Left ventricle myocardium inferior (tissue), 1 donor: Measurements from ENCODE around the gene CFAP45. TPM values are rescaled to one million over a fixed set of nuclear protein-coding genes. Genes with fewer than 3 reads are reported as not detected.
"Not testable (repeated sequence)": the region's sequence is repeated elsewhere in the genome, so short reads cannot be mapped to it uniquely, and the experiment has no call there.

Experiments
- DNase-seq: peaks from one replicate; pipeline ENCODE4 v3.0.0-alpha.2; 2020
- H3K27ac ChIP-seq: fragments of 200-600 bp; replicated peaks from 2 replicates; pipeline ENCODE4 v1.8.0; 2021
- H3K27me3 ChIP-seq: fragments of 200-600 bp; 2 replicates; pipeline ENCODE4 v1.8.0; 2021; ENCODE audit warnings: low read depth
- H3K36me3 ChIP-seq: fragments of 200-600 bp; 2 replicates; pipeline ENCODE4 v1.8.0; 2021
- H3K4me1 ChIP-seq: fragments of 200-600 bp; 2 replicates; pipeline ENCODE4 v1.8.0; 2021
- H3K4me3 ChIP-seq: fragments of 200-600 bp; 2 replicates; pipeline ENCODE4 v1.8.0; 2021; ENCODE audit warnings: mild to moderate bottlenecking, moderate library complexity
- H3K9me3 ChIP-seq: fragments of 200-600 bp; replicated peaks from 2 replicates; pipeline ENCODE4 v1.8.0; 2021
- intact Hi-C: fragments of 100-400 bp; cut with micrococcal nuclease; formaldehyde crosslinking; loops from one replicate; pipeline ENCODE4 v1.11.0; 2022
- total RNA-seq: library from RNA; stranded (reverse); fragmentation: NEBNext Ultra II Directional; extraction: Animal tissue kit (Norgen Biotek cat#: 25700); gene quantifications from one replicate; pipeline ENCODE4 v1.2.1, GENCODE V29; 2021
- TF ChIP-seq, protein P1 (sequence below): fragments of 200-600 bp; IDR thresholded peaks from 2 replicates; pipeline ENCODE4 v1.8.0; 2021; ENCODE audit warnings: antibody characterized with exemption, mild to moderate bottlenecking, borderline replicate concordance
- donor health status: DM: no; HTN: yes; CAD: no; lungs with severe emphysema.

The CFAP45 gene
- total RNA-seq, 1 donor from 2014 or later, result 1.1 TPM

GRCh38 chr1:159908031-159908940 lies 8.3 kb upstream of the CFAP45 start:
- Histone ChIP-seq H3K4me1 (peaks cover 28% of the 10 kb centered on the region), H3K27ac (no peak overlapping the region), H3K36me3 (no peaks in the 10 kb centered on the region), H3K27me3 (no peaks in the 10 kb centered on the region), H3K4me3 (no peak overlapping the region), H3K9me3 (peaks cover 13% of the 10 kb centered on the region)
- intact Hi-C loops, result no loop called here
- TF ChIP-seq, protein P1, sequence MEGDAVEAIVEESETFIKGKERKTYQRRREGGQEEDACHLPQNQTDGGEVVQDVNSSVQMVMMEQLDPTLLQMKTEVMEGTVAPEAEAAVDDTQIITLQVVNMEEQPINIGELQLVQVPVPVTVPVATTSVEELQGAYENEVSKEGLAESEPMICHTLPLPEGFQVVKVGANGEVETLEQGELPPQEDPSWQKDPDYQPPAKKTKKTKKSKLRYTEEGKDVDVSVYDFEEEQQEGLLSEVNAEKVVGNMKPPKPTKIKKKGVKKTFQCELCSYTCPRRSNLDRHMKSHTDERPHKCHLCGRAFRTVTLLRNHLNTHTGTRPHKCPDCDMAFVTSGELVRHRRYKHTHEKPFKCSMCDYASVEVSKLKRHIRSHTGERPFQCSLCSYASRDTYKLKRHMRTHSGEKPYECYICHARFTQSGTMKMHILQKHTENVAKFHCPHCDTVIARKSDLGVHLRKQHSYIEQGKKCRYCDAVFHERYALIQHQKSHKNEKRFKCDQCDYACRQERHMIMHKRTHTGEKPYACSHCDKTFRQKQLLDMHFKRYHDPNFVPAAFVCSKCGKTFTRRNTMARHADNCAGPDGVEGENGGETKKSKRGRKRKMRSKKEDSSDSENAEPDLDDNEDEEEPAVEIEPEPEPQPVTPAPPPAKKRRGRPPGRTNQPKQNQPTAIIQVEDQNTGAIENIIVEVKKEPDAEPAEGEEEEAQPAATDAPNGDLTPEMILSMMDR, result no peak
- DNase-seq, result no peak

GRCh38 chr1:159906960-159907359 lies 7.0 kb upstream of the CFAP45 start:
- Histone ChIP-seq H3K27ac (no peak overlapping the region), H3K4me3 (no peak overlapping the region), H3K4me1 (peaks cover 18% of the 10 kb centered on the region), H3K9me3 (peaks cover 13% of the 10 kb centered on the region), H3K27me3 (no peaks in the 10 kb centered on the region), H3K36me3 (no peaks in the 10 kb centered on the region)
- DNase-seq, result no peak
- TF ChIP-seq, protein P1, result no peak
- intact Hi-C loops, result no loop called here

DNA sequence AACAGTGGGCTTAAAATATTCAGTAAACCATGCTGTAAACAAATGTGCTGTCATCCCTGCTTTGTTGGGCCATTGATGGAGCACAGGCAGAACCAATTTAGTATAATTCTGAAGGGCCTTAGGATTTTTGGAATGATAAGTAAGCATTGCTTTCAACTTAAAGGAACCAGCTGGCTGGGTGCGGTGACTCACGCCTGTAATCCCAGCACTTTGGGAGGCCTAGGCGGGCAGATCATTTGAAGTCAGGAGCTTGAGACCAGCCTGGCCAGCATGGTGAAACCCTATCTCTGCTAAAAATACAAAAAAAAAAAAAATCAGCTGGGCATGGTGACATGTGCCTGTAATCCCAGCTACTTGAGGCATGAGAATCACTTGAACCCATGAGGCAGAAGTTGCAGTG lies 4.1 kb upstream of the CFAP45 start:
- H3K4me1 ChIP-seq, result peaks cover 19% of the 10 kb centered on the region
- H3K4me3 ChIP-seq, H3K27me3 ChIP-seq, H3K27ac ChIP-seq, DNase-seq, H3K36me3 ChIP-seq, intact Hi-C loops: not testable (repeated sequence)
- peaks cover 13% of the 10 kb centered on the region for H3K9me3 ChIP-seq

DNA sequence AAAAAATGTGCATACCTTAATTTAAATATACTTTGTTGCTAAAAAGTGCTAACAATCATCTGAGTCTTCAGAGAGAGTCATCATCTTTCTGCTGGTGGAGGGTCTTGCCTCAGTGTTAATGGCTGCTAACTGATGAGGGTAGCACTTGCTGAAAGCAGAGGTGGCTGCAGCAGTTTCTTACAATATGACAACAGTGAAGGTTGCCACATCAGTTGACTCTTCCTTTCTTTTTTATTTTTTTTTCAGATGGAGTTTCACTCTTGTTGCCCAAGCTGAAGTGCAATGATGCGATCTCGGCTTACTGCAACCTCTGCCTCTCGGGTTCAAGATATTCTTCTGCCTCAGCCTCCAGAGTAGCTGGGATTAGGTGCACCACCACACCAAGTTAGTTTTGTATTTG lies 2.6 kb upstream of the CFAP45 start:
- H3K27me3 ChIP-seq, result no peaks in the 10 kb centered on the region
- DNase-seq, result no peak

DNA sequence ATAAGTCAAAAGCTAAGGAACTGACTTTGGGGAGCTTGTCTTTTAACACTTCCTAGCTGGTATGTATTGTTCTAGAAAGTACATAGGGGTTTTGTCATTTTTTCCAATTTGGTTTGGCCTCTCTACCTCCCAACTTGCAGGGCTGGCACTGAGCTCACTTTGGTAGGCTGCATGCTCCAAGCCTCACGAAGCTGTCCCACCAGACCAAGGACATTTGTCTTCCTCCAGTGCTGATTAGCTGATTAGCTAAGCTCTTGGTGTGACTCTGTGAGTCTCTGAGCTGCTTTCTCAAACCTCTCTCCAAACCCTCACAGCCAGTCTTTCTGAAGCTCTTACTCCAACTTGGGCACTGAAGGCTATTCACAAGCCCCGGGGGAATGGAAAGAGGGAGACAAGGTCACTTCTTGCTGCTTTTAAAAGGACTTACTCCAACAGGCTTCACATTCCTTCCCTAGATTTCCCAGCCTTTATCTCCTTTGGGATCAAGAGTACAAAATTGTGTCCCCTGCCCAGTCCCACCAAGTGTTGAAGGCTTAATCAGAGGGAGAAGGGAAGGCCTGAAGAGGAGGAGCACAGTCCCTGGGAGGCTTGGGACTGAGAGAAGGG lies 893 bp upstream of the CFAP45 start:
- Histone ChIP-seq H3K9me3 (peaks cover 13% of the 10 kb centered on the region), H3K27me3 (no peaks in the 10 kb centered on the region), H3K27ac (peak overlapping the region; percentile 9), H3K36me3 (no peaks in the 10 kb centered on the region), H3K4me3 (no peak overlapping the region), H3K4me1 (peaks cover 30% of the 10 kb centered on the region)
- intact Hi-C loops, result no loop called here
- TF ChIP-seq, protein P1, result no peak
- DNase-seq, result no peak

More for the DNA sequence above, 2.6 kb upstream of the CFAP45 start:
- Histone ChIP-seq H3K27ac (no peak overlapping the region), H3K9me3 (peaks cover 13% of the 10 kb centered on the region), H3K4me3 (no peak overlapping the region), H3K36me3 (no peaks in the 10 kb centered on the region), H3K4me1 (peaks cover 19% of the 10 kb centered on the region)
- intact Hi-C loops, result no loop called here
- TF ChIP-seq, protein P1, result no peak

- H3K4me3 ChIP-seq, result peak overlapping the region; percentile 33
- H3K27me3 ChIP-seq, intact Hi-C loops, H3K36me3 ChIP-seq, DNase-seq: not testable (repeated sequence)
- H3K9me3 ChIP-seq, result peaks cover 13% of the 10 kb centered on the region
- H3K27ac ChIP-seq, result peak overlapping the region; percentile 9
- H3K4me1 ChIP-seq, result peaks cover 37% of the 10 kb centered on the region
These were observed 331 bp downstream of the CFAP45 start for GRCh38 chr1:159899634-159900033.
